CD4-positive, alpha-beta memory T cell (primary cell): ENCODE results near the gene PLEKHA6. TPM values are rescaled to one million over a fixed set of nuclear protein-coding genes. Genes with fewer than 3 reads are reported as not detected.
"Not testable (repeated sequence)": the region's sequence is repeated elsewhere in the genome, so short reads cannot be mapped to it uniquely, and the experiment has no call there.

Source experiments
- CTCF ChIA-PET: fragments of 350-600 bp; sonication (Branson Sonifier 250); formaldehyde crosslinking; loops from one replicate; lab custom pipeline; 2021; ENCODE audit warnings: inconsistent platforms; ENCODE audit not compliant: partially characterized antibody; lab: Charles Lee
- POLR2A ChIA-PET: fragments of 350-600 bp; sonication (Branson Sonifier 250); formaldehyde crosslinking; loops from one replicate; lab custom pipeline; 2021; ENCODE audit not compliant: partially characterized antibody; lab: Charles Lee
- DNase-seq, 5 donors: peaks; one replicate each; pipeline versions ENCODE4 v3.0.0 to v3.0.0-alpha.2; 2020 to 2022; ENCODE audit warnings: mixed read lengths in 1 of 5
- H3K27ac ChIP-seq: one replicate; pipeline ENCODE4 v1.7.0; 2013; ENCODE audit warnings: low read depth, low read length
- H3K27me3 ChIP-seq: 2 replicates; pipeline ENCODE4 v1.7.0; 2013; ENCODE audit warnings: mild to moderate bottlenecking, low read length, moderate library complexity; ENCODE audit not compliant: insufficient read depth
- H3K36me3 ChIP-seq: 2 replicates; pipeline ENCODE4 v1.7.0; 2013; ENCODE audit warnings: mild to moderate bottlenecking, low read length, moderate library complexity; ENCODE audit not compliant: insufficient read depth
- H3K4me1 ChIP-seq: 2 replicates; pipeline ENCODE4 v1.7.0; 2013; ENCODE audit warnings: mild to moderate bottlenecking, low read length, moderate library complexity; ENCODE audit not compliant: insufficient read depth
- H3K4me3 ChIP-seq, 2 donors: one replicate each; pipeline ENCODE4 v1.7.0; 2013; ENCODE audit warnings: low read length in 2 of 2, mild to moderate bottlenecking in 1 of 2
- H3K9me3 ChIP-seq, 2 donors: one replicate each; pipeline ENCODE4 v1.7.0; 2013; ENCODE audit warnings: low read length in 2 of 2, control low read depth in 1 of 2; ENCODE audit not compliant: control insufficient read depth in 1 of 2
- H3K27ac Mint-ChIP-seq, 7 donors: one replicate each; pipeline ENCODE4 v1.8.0; 2020 to 2021; ENCODE audit warnings: mixed read lengths in 7 of 7, mild to moderate bottlenecking in 6 of 7, inconsistent platforms in 3 of 7, moderate library complexity in 3 of 7
- H3K27me3 Mint-ChIP-seq, 2 donors: one replicate each; pipeline ENCODE4 v1.8.0; 2020 to 2021; ENCODE audit warnings: mixed read lengths in 2 of 2
- H3K36me3 Mint-ChIP-seq, 2 donors: one replicate each; pipeline ENCODE4 v1.8.0; 2020 to 2021; ENCODE audit warnings: mixed read lengths in 2 of 2, inconsistent platforms in 1 of 2, mild to moderate bottlenecking in 1 of 2
- H3K4me1 Mint-ChIP-seq, 4 donors: one replicate each; pipeline ENCODE4 v1.8.0; 2020 to 2021; ENCODE audit warnings: mixed read lengths in 4 of 4, mild to moderate bottlenecking in 1 of 4
- H3K4me3 Mint-ChIP-seq, 8 donors: one replicate each; pipeline ENCODE4 v1.8.0; 2020 to 2021; ENCODE audit warnings: mixed read lengths in 8 of 8, mild to moderate bottlenecking in 7 of 8, moderate library complexity in 6 of 8, inconsistent platforms in 3 of 8
- H3K9me3 Mint-ChIP-seq, 8 donors: one replicate each; pipeline ENCODE4 v1.8.0; 2020 to 2021; ENCODE audit warnings: mixed read lengths in 8 of 8, mild to moderate bottlenecking in 5 of 8, inconsistent platforms in 3 of 8, moderate library complexity in 1 of 8
- intact Hi-C: fragments of 100-400 bp; cut with micrococcal nuclease; formaldehyde crosslinking; loops from one replicate; pipeline ENCODE4 v1.15.1; 2023
- polyA plus RNA-seq, 2 donors: library from polyadenylated mRNA; unstranded; fragments of 300-500 nt; fragmentation: Illumina TruSeq; gene quantifications; one replicate each; pipeline ENCODE4 v1.2.3, GENCODE V29; 2021
- total RNA-seq, 2 experiments: library from RNA; stranded (reverse); gene quantifications; one replicate each; pipeline ENCODE4 v1.2.3, GENCODE V29; 2021

PLEKHA6 gene
- total and polyA plus RNA-seq, 4 experiments from 2014 or later, result 0.15 to 0.89 (median 0.52) TPM; not detected in 1

- POLR2A ChIA-PET, result no interaction called here
- H3K4me3 Mint-ChIP-seq, result no peak overlapping the region
- no peaks in the 10 kb centered on the region for H3K9me3 Mint-ChIP-seq
- CTCF ChIA-PET, result no interaction called here
- no peaks in the 10 kb centered on the region for H3K36me3 Mint-ChIP-seq
- no peaks in the 10 kb centered on the region for H3K4me1 Mint-ChIP-seq
- Histone ChIP-seq H3K27me3 (no peaks in the 10 kb centered on the region), H3K4me1 (no peaks in the 10 kb centered on the region), H3K27ac (no peak overlapping the region), H3K36me3 (no peaks in the 10 kb centered on the region), H3K4me3 (no peak overlapping the region), H3K9me3 (no peaks in the 10 kb centered on the region)
- peaks cover 0 to 9% of the 10 kb centered on the region in 2 donors for H3K27me3 Mint-ChIP-seq
- H3K27ac Mint-ChIP-seq, result no peak overlapping the region
- intact Hi-C loops, result no loop called here
- DNase-seq, result no peak
Observed at GRCh38 chr1:204318324-204318723, 41.4 kb downstream of the PLEKHA6 start.

GRCh38 chr1:204317170-204317569 lies 42.6 kb downstream of the PLEKHA6 start:
- Histone ChIP-seq H3K27me3 (no peaks in the 10 kb centered on the region), H3K4me1 (no peaks in the 10 kb centered on the region), H3K4me3 (no peak overlapping the region), H3K27ac (no peak overlapping the region), H3K36me3 (no peaks in the 10 kb centered on the region), H3K9me3 (no peaks in the 10 kb centered on the region)
- no peaks in the 10 kb centered on the region for H3K4me1 Mint-ChIP-seq
- no peaks in the 10 kb centered on the region for H3K36me3 Mint-ChIP-seq
- H3K9me3 Mint-ChIP-seq, result no peaks in the 10 kb centered on the region
- intact Hi-C loops, result no loop called here
- no peak overlapping the region for H3K4me3 Mint-ChIP-seq
- ChIA-PET POLR2A (no interaction called here), CTCF (no interaction called here)
- no peak for DNase-seq
- no peak overlapping the region for H3K27ac Mint-ChIP-seq
- H3K27me3 Mint-ChIP-seq, result peaks cover 0 to 13% of the 10 kb centered on the region in 2 donors

GRCh38 chr1:204316164-204316563 lies 43.6 kb downstream of the PLEKHA6 start:
- no peaks in the 10 kb centered on the region for H3K9me3 ChIP-seq
- Mint-ChIP-seq H3K27me3 (peaks cover 0 to 13% of the 10 kb centered on the region in 2 donors), H3K36me3 (no peaks in the 10 kb centered on the region), H3K4me1 (no peaks in the 10 kb centered on the region), H3K27ac (no peak overlapping the region), H3K9me3 (no peaks in the 10 kb centered on the region), H3K4me3 (no peak overlapping the region)
- H3K4me1 ChIP-seq, result no peaks in the 10 kb centered on the region
- intact Hi-C loops, result no loop called here
- H3K4me3 ChIP-seq, result no peak overlapping the region
- no peak for DNase-seq
- H3K36me3 ChIP-seq, result no peaks in the 10 kb centered on the region
- no peaks in the 10 kb centered on the region for H3K27me3 ChIP-seq
- ChIA-PET CTCF (interaction anchor here (1.8 kb wide), 1 partner anchor 17 kb away, joined by 3 read pairs; no protein-coding TSS in a partner anchor), POLR2A (no interaction called here)
- H3K27ac ChIP-seq, result no peak overlapping the region

- Mint-ChIP-seq H3K36me3 (no peaks in the 10 kb centered on the region), H3K4me1 (no peaks in the 10 kb centered on the region), H3K27me3 (peaks cover 4 to 16% of the 10 kb centered on the region in 2 donors), H3K27ac (no peak overlapping the region), H3K9me3 (no peaks in the 10 kb centered on the region), H3K4me3 (no peak overlapping the region)
- Histone ChIP-seq H3K36me3 (no peaks in the 10 kb centered on the region), H3K4me1 (no peaks in the 10 kb centered on the region), H3K27ac (no peak overlapping the region), H3K27me3 (no peaks in the 10 kb centered on the region), H3K9me3 (no peaks in the 10 kb centered on the region), H3K4me3 (no peak overlapping the region)
- POLR2A ChIA-PET, result no interaction called here
- intact Hi-C loops, result no loop called here
- no peak for DNase-seq
- CTCF ChIA-PET, result interaction anchor here (1.8 kb wide), 1 partner anchor 18 kb away, joined by 3 read pairs; no protein-coding TSS in a partner anchor
Observed at GRCh38 chr1:204314893-204315658, 44.7 kb downstream of the PLEKHA6 start.

GRCh38 chr1:204314171-204314892 lies 45.4 kb downstream of the PLEKHA6 start:
- Mint-ChIP-seq H3K9me3 (no peaks in the 10 kb centered on the region), H3K4me3 (peak overlapping the region in 1 of 8 donors; percentile 54), H3K27ac (peak overlapping the region in 1 of 7 donors; percentile 1), H3K27me3 (peaks cover 4 to 16% of the 10 kb centered on the region in 2 donors), H3K4me1 (no peaks in the 10 kb centered on the region), H3K36me3 (no peaks in the 10 kb centered on the region)
- Histone ChIP-seq H3K4me1 (no peaks in the 10 kb centered on the region), H3K27ac (no peak overlapping the region), H3K27me3 (no peaks in the 10 kb centered on the region), H3K9me3 (no peaks in the 10 kb centered on the region), H3K4me3 (no peak overlapping the region), H3K36me3 (no peaks in the 10 kb centered on the region)
- ChIA-PET CTCF (interaction anchor here (1.8 kb wide), 1 partner anchor 19 kb away, joined by 3 read pairs; no protein-coding TSS in a partner anchor), POLR2A (no interaction called here)
- no peak for DNase-seq
- intact Hi-C loops, result no loop called here

- Histone ChIP-seq H3K4me3 (no peak overlapping the region), H3K9me3 (no peaks in the 10 kb centered on the region), H3K27ac (no peak overlapping the region), H3K27me3 (no peaks in the 10 kb centered on the region), H3K4me1 (no peaks in the 10 kb centered on the region), H3K36me3 (no peaks in the 10 kb centered on the region)
- CTCF ChIA-PET, result no interaction called here
- Mint-ChIP-seq H3K27ac (no peak overlapping the region), H3K36me3 (no peaks in the 10 kb centered on the region), H3K9me3 (no peaks in the 10 kb centered on the region), H3K4me1 (no peaks in the 10 kb centered on the region), H3K27me3 (peaks cover 8 to 16% of the 10 kb centered on the region in 2 donors), H3K4me3 (peak overlapping the region in 2 of 8 donors; percentile 44 to 54)
- POLR2A ChIA-PET, result no interaction called here
- intact Hi-C loops, result no loop called here
- no peak for DNase-seq
Observed at GRCh38 chr1:204313675-204314074, 46.1 kb downstream of the PLEKHA6 start.

- H3K27me3 ChIP-seq, H3K9me3 ChIP-seq, H3K36me3 ChIP-seq, intact Hi-C loops, POLR2A ChIA-PET, H3K27ac Mint-ChIP-seq, H3K9me3 Mint-ChIP-seq, H3K4me3 Mint-ChIP-seq, H3K4me1 Mint-ChIP-seq, H3K36me3 Mint-ChIP-seq, H3K4me1 ChIP-seq, DNase-seq, H3K4me3 ChIP-seq, H3K27ac ChIP-seq: not testable (repeated sequence)
- peaks cover 21 to 26% of the 10 kb centered on the region in 2 donors for H3K27me3 Mint-ChIP-seq
- CTCF ChIA-PET, result interaction anchor here (1.0 kb wide), 1 partner anchor 104 kb away, joined by 4 read pairs; no protein-coding TSS in a partner anchor
Observed at GRCh38 chr1:204310970-204311369, 48.8 kb downstream of the PLEKHA6 start.
